BLaER1 (cell line): ENCODE data around the gene ERC2.

ENCODE experiments used
- H3K27ac ChIP-seq: shearing (Covaris generic); formaldehyde crosslinking; 2 replicates; pipeline ENCODE4 v1.8.1; 2022
- H3K27me3 ChIP-seq: shearing (Covaris generic); formaldehyde crosslinking; 2 replicates; pipeline ENCODE4 v1.8.1; 2022
- H3K36me3 ChIP-seq: shearing (Covaris generic); formaldehyde crosslinking; 2 replicates; pipeline ENCODE4 v1.8.1; 2022
- H3K4me1 ChIP-seq: shearing (Covaris generic); formaldehyde crosslinking; 2 replicates; pipeline ENCODE4 v1.8.1; 2022
- H3K4me2 ChIP-seq: shearing (Covaris generic); formaldehyde crosslinking; 2 replicates; pipeline ENCODE4 v1.8.1; 2022
- H3K4me3 ChIP-seq: shearing (Covaris generic); formaldehyde crosslinking; 2 replicates; pipeline ENCODE4 v1.8.1; 2022
- H3K9ac ChIP-seq: shearing (Covaris generic); formaldehyde crosslinking; 2 replicates; pipeline ENCODE4 v1.8.1; 2022
- H3K9me3 ChIP-seq: shearing (Covaris generic); formaldehyde crosslinking; 2 replicates; pipeline ENCODE4 v1.8.1; 2022
- H4K20me1 ChIP-seq: shearing (Covaris generic); formaldehyde crosslinking; 2 replicates; pipeline ENCODE4 v1.8.1; 2022
- Cebpa-rat ChIP-seq: shearing (Covaris generic); IDR thresholded peaks from 2 replicates; pipeline ENCODE4 v1.8.1; 2022

The ERC2 gene

GRCh38 chr3:55624238-55624637, 844.0 kb downstream of the ERC2 start:
- TF ChIP-seq Cebpa-rat = no peak
- Histone ChIP-seq H3K36me3 (no peaks in the 10 kb centered on the region), H3K27me3 (no peaks in the 10 kb centered on the region), H3K4me3 (no peak overlapping the region), H3K27ac (no peak overlapping the region), H3K9ac (no peak overlapping the region), H4K20me1 (no peaks in the 10 kb centered on the region), H3K4me2 (no peak overlapping the region), H3K9me3 (no peaks in the 10 kb centered on the region), H3K4me1 (no peaks in the 10 kb centered on the region)

GRCh38 chr3:55623786-55624185, 844.5 kb downstream of the ERC2 start:
- Histone ChIP-seq H3K4me3 (no peak overlapping the region), H3K4me2 (no peak overlapping the region), H3K9ac (no peak overlapping the region), H3K27me3 (no peaks in the 10 kb centered on the region), H3K27ac (no peak overlapping the region), H3K36me3 (no peaks in the 10 kb centered on the region), H3K4me1 (no peaks in the 10 kb centered on the region), H4K20me1 (no peaks in the 10 kb centered on the region), H3K9me3 (no peaks in the 10 kb centered on the region)
- no peak for TF ChIP-seq Cebpa-rat

- Histone ChIP-seq H3K27ac (no peak overlapping the region), H3K9me3 (no peaks in the 10 kb centered on the region), H3K27me3 (no peaks in the 10 kb centered on the region), H3K36me3 (no peaks in the 10 kb centered on the region), H3K4me2 (no peak overlapping the region), H3K9ac (no peak overlapping the region), H3K4me1 (no peaks in the 10 kb centered on the region), H4K20me1 (no peaks in the 10 kb centered on the region), H3K4me3 (no peak overlapping the region)
- TF ChIP-seq Cebpa-rat = no peak
These were observed 845.5 kb downstream of the ERC2 start for GRCh38 chr3:55622733-55623132.

- Histone ChIP-seq H3K4me1 (no peaks in the 10 kb centered on the region), H4K20me1 (no peaks in the 10 kb centered on the region), H3K27ac (no peak overlapping the region), H3K36me3 (no peaks in the 10 kb centered on the region), H3K9me3 (no peaks in the 10 kb centered on the region), H3K9ac (no peak overlapping the region), H3K4me2 (no peak overlapping the region), H3K27me3 (no peaks in the 10 kb centered on the region), H3K4me3 (no peak overlapping the region)
- TF ChIP-seq Cebpa-rat = no peak
These were observed 846.2 kb downstream of the ERC2 start for GRCh38 chr3:55622116-55622515.

- no peak for TF ChIP-seq Cebpa-rat
- Histone ChIP-seq H3K27me3 (no peaks in the 10 kb centered on the region), H3K27ac (no peak overlapping the region), H4K20me1 (no peaks in the 10 kb centered on the region), H3K36me3 (no peaks in the 10 kb centered on the region), H3K4me2 (no peak overlapping the region), H3K9ac (no peak overlapping the region), H3K9me3 (no peaks in the 10 kb centered on the region), H3K4me3 (no peak overlapping the region), H3K4me1 (no peaks in the 10 kb centered on the region)
These were observed 846.6 kb downstream of the ERC2 start for GRCh38 chr3:55621648-55622047.

GRCh38 chr3:55621026-55621422, 847.2 kb downstream of the ERC2 start:
- H3K27ac ChIP-seq = no peak overlapping the region
- H3K4me1 ChIP-seq = no peaks in the 10 kb centered on the region

GRCh38 chr3:55620351-55621025, 847.8 kb downstream of the ERC2 start:
- Histone ChIP-seq H3K36me3 (no peaks in the 10 kb centered on the region), H3K9ac (no peak overlapping the region), H3K27ac (no peak overlapping the region), H3K27me3 (no peaks in the 10 kb centered on the region), H3K9me3 (no peaks in the 10 kb centered on the region), H4K20me1 (no peaks in the 10 kb centered on the region), H3K4me1 (no peaks in the 10 kb centered on the region), H3K4me2 (no peak overlapping the region), H3K4me3 (no peak overlapping the region)
- TF ChIP-seq Cebpa-rat = no peak

More at GRCh38 chr3:55621026-55621422, 847.2 kb downstream of the ERC2 start:
- no peaks in the 10 kb centered on the region for H4K20me1 ChIP-seq
- no peak overlapping the region for H3K4me3 ChIP-seq
- H3K36me3 ChIP-seq = no peaks in the 10 kb centered on the region
- H3K4me2 ChIP-seq = no peak overlapping the region
- no peak overlapping the region for H3K9ac ChIP-seq
- no peak for TF ChIP-seq Cebpa-rat
- H3K27me3 ChIP-seq = no peaks in the 10 kb centered on the region
- no peaks in the 10 kb centered on the region for H3K9me3 ChIP-seq

GRCh38 chr3:55619046-55619808, 849.0 kb downstream of the ERC2 start:
- H3K27ac ChIP-seq = no peak overlapping the region
- H3K4me1 ChIP-seq = no peaks in the 10 kb centered on the region
- H3K27me3 ChIP-seq = no peaks in the 10 kb centered on the region
- H3K4me2 ChIP-seq = no peak overlapping the region
- H4K20me1 ChIP-seq = no peaks in the 10 kb centered on the region
- H3K4me3 ChIP-seq = no peak overlapping the region
- TF ChIP-seq Cebpa-rat = no peak
- no peaks in the 10 kb centered on the region for H3K9me3 ChIP-seq
- H3K9ac ChIP-seq = no peak overlapping the region
- H3K36me3 ChIP-seq = no peaks in the 10 kb centered on the region

- H3K4me2 ChIP-seq = no peak overlapping the region
- H3K9ac ChIP-seq = no peak overlapping the region
- no peaks in the 10 kb centered on the region for H3K27me3 ChIP-seq
- no peak for TF ChIP-seq Cebpa-rat
- H3K9me3 ChIP-seq = no peaks in the 10 kb centered on the region
- H3K4me1 ChIP-seq = no peaks in the 10 kb centered on the region
- no peaks in the 10 kb centered on the region for H4K20me1 ChIP-seq
- H3K27ac ChIP-seq = no peak overlapping the region
- no peaks in the 10 kb centered on the region for H3K36me3 ChIP-seq
- no peak overlapping the region for H3K4me3 ChIP-seq
These were observed 850.9 kb downstream of the ERC2 start for GRCh38 chr3:55617385-55617784.

GRCh38 chr3:55616803-55617202, 851.5 kb downstream of the ERC2 start:
- TF ChIP-seq Cebpa-rat = no peak
- no peak overlapping the region for H3K9ac ChIP-seq
- H3K4me2 ChIP-seq = no peak overlapping the region
- H3K27ac ChIP-seq = no peak overlapping the region
- no peaks in the 10 kb centered on the region for H3K27me3 ChIP-seq
- H3K9me3 ChIP-seq = no peaks in the 10 kb centered on the region
- no peaks in the 10 kb centered on the region for H3K4me1 ChIP-seq
- no peaks in the 10 kb centered on the region for H4K20me1 ChIP-seq
- H3K4me3 ChIP-seq = no peak overlapping the region
- H3K36me3 ChIP-seq = no peaks in the 10 kb centered on the region
